GM06990 (cell line): ENCODE results near the gene FGFRL1.

ENCODE experiments used
- DNase-seq: peaks from one replicate; pipeline ENCODE4 v3.0.0-alpha.2; 2011; ENCODE audit not compliant: insufficient read length; ENCODE audit errors: extremely low read depth
- H3K27me3 ChIP-seq: replicated peaks from 2 replicates; pipeline ENCODE4 v1.6.0; 2011; ENCODE audit warnings: low read length; ENCODE audit not compliant: control insufficient read depth, insufficient read depth
- H3K36me3 ChIP-seq: 2 replicates; pipeline ENCODE4 v1.5.1; 2011; ENCODE audit warnings: low read length; ENCODE audit not compliant: control insufficient read depth, insufficient read depth
- H3K4me3 ChIP-seq: replicated peaks from 2 replicates; pipeline ENCODE4 v1.5.1; 2011; ENCODE audit warnings: low read depth, mild to moderate bottlenecking, control low read depth, low read length
- CTCF ChIP-seq: IDR thresholded peaks from 2 replicates; pipeline ENCODE4 v1.5.1; 2011; ENCODE audit warnings: low read length, control low read depth, mild to moderate bottlenecking, inconsistent platforms; ENCODE audit not compliant: insufficient read depth, poor library complexity, severe bottlenecking

FGFRL1 gene

GRCh38 chr4:1041147-1041935 is 29.9 kb downstream of the FGFRL1 start:
- H3K36me3 ChIP-seq: no peaks in the 10 kb centered on the region
- H3K4me3 ChIP-seq: no peak overlapping the region
- no peaks in the 10 kb centered on the region for H3K27me3 ChIP-seq
- TF ChIP-seq CTCF: no peak
- no peak for DNase-seq

- no peak for TF ChIP-seq CTCF
Measured at GRCh38 chr4:1041936-1042330, 30.5 kb downstream of the FGFRL1 start.

DNA sequence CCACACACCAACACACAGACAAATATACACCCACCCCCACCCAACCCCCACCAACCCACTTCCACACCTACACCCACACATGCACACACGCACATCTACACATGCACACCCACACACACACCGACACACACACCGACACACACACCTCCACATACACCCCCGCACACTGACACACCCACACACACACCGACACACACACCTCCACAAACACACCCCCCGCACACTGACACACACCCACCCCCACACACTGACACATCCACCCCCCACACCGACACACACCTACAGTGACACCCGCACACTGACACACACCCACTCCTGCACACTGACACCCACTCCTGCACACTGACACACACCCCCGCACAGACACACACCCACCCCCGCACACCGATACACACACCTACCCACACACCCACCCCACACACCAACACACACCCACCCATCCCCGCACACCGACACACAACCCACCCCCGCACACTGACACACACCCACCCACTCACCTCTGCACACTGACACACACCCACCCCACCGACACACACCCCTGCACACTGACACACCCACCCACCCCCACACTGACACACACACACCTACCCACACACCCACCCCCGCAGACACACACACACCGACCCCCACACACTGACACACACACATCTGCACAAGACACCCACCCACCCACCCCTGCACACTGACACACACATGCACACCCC is 31.1 kb downstream of the FGFRL1 start:
- Histone ChIP-seq H3K27me3 (no peaks in the 10 kb centered on the region), H3K4me3 (no peak overlapping the region), H3K36me3 (no peaks in the 10 kb centered on the region)
- DNase-seq: no peak
- no peak for TF ChIP-seq CTCF

More at GRCh38 chr4:1041936-1042330, 30.5 kb downstream of the FGFRL1 start:
- no peak for DNase-seq
- no peak overlapping the region for H3K4me3 ChIP-seq
- H3K36me3 ChIP-seq: no peaks in the 10 kb centered on the region
- no peaks in the 10 kb centered on the region for H3K27me3 ChIP-seq

GRCh38 chr4:1043162-1043561 is 31.7 kb downstream of the FGFRL1 start:
- no peaks in the 10 kb centered on the region for H3K36me3 ChIP-seq
- TF ChIP-seq CTCF: no peak
- no peak overlapping the region for H3K4me3 ChIP-seq
- DNase-seq: no peak
- no peaks in the 10 kb centered on the region for H3K27me3 ChIP-seq

GRCh38 chr4:1043651-1044468 is 32.4 kb downstream of the FGFRL1 start:
- Histone ChIP-seq H3K27me3 (no peaks in the 10 kb centered on the region), H3K36me3 (no peaks in the 10 kb centered on the region), H3K4me3 (no peak overlapping the region)
- no peak for TF ChIP-seq CTCF
- DNase-seq: no peak
